WI38 (cell line): ENCODE data around the gene KCNJ12.

Source experiments
- H3K4me3 ChIP-seq: 2 replicates; pipeline ENCODE4 v1.5.1; 2011; ENCODE audit warnings: low read depth, mild to moderate bottlenecking, control low read depth, low read length
- TF ChIP-seq, protein P1 (sequence below): IDR thresholded peaks from 2 replicates; pipeline ENCODE4 v1.5.1; 2012; ENCODE audit warnings: low read depth, mild to moderate bottlenecking, control low read depth, low read length

KCNJ12 gene

DNA sequence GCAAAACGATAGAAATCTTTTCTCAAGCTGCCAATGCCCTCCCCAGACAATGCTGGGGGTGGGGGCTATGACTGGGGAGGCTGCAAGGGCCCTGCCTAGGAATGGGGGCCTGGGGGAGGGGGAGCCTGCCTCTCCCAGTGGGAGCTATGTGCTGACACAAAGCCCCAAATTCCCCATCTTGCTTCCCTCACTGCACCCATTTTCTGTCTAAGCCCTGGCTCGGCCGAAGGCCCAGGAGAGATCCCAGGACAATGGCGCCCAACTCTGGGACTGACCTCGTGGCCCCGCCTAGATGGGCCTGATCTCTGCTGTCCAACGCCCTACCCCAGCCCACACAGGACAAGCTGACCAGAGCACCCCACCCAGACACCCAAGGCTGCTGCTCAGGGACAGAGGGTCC is 11.1 kb upstream of the KCNJ12 start:
- no peak overlapping the region for H3K4me3 ChIP-seq
- TF ChIP-seq, protein P1, sequence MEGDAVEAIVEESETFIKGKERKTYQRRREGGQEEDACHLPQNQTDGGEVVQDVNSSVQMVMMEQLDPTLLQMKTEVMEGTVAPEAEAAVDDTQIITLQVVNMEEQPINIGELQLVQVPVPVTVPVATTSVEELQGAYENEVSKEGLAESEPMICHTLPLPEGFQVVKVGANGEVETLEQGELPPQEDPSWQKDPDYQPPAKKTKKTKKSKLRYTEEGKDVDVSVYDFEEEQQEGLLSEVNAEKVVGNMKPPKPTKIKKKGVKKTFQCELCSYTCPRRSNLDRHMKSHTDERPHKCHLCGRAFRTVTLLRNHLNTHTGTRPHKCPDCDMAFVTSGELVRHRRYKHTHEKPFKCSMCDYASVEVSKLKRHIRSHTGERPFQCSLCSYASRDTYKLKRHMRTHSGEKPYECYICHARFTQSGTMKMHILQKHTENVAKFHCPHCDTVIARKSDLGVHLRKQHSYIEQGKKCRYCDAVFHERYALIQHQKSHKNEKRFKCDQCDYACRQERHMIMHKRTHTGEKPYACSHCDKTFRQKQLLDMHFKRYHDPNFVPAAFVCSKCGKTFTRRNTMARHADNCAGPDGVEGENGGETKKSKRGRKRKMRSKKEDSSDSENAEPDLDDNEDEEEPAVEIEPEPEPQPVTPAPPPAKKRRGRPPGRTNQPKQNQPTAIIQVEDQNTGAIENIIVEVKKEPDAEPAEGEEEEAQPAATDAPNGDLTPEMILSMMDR, result no peak

DNA sequence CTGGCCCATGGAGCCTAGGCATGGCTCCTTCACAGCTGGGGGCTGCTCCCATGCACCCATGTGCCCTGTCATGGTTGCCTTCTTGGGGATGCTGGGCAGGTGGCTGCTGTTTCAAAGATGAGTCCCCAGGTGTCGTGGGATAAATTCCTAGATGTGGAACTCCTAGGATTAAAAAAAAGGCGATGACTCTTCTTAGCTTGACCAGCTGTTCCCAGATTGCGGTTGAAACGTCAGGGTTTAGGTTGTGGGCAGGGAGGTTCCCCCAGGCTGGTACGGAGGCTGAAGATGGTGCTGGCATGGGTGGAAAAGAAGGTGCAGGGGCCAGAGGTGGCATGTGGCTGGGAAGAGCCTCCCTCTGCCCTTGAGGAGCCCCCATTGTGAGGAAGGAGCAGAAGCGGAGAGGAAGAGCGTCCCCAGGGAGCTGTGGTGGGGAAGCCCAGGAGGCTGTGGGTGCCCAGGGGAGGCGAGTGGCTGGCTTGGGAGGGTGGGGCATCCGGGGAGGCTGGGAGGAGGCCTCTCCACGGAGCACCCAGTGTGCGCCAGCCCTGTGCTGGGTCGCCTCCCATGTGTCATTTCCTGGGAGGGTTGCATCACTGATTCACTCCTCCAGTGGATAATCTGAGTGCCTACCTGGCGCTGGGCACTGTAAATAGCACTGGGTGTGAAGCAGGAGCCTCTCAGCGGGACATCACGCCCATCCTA is 7.5 kb upstream of the KCNJ12 start:
- TF ChIP-seq, protein P1, result no peak
- H3K4me3 ChIP-seq, result no peak overlapping the region

DNA sequence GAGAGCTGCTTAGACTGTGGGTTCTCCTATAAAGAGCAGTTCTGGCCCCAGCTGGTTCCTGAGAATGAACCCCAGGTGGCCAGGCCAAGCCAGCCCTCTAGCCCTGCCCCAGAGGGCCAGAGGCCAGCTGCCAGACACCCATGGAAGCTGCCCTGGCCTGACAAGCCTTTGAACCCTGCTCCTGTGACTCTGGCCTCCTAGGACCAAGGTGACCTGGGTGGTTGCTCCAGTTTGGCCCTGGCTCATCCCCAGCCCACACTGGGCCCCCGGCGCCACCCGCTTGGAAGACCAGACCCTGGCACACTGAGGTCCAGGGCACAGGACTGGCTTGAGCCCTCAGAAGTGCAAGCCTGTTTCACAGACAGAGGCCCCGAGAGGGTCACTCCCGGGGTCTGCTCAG is 6.8 kb upstream of the KCNJ12 start:
- no peak overlapping the region for H3K4me3 ChIP-seq
- TF ChIP-seq, protein P1, result no peak

DNA sequence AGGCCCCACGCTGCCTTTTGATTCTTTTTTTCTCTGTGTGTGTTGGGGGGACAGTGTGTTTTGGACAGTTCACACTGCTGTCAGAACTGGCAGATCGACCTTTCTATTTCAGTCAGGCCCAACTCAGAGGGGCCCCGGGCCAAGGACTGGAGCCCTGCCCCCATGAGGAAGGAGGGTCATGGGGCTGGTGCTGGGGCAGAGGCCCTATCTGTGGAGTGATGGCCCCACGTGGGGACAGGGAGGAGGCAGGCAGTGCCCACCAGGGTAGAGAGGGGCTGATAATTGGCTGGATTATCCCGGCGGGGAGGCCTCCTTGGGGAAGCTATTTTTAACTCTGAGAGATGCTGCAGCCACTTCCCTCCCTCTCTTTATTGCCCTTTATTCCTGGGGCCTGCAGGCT is 5.7 kb upstream of the KCNJ12 start:
- no peak overlapping the region for H3K4me3 ChIP-seq
- TF ChIP-seq, protein P1, result no peak

DNA sequence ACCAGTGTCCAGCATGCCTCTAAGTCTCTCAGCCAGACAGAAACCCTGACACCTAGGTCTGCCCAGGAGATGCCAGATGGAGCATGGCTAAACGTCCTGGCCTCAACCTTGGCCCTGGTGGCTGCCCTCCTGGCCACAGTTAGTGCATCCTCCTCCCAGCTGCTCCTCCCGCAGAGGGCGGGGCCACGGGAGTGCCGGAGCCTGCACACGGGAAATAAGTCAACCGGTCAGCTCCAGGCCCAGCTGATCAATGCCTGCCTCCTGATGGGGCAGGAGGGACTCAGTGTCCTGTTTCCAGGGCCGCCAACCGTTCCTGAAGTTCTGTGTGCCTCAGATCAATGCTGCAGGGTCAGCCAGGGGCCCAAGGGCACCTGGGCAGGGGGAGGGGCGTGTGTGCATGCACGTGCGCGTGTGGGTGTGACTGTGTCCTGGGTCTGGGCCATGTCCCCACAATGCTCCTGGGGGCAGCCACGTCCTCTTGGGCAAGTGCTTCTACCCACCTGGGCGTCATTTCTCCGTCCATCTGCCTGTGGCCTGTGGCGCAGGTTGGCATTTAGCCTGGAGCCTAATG is 4.6 kb upstream of the KCNJ12 start:
- no peak overlapping the region for H3K4me3 ChIP-seq
- TF ChIP-seq, protein P1, result no peak

DNA sequence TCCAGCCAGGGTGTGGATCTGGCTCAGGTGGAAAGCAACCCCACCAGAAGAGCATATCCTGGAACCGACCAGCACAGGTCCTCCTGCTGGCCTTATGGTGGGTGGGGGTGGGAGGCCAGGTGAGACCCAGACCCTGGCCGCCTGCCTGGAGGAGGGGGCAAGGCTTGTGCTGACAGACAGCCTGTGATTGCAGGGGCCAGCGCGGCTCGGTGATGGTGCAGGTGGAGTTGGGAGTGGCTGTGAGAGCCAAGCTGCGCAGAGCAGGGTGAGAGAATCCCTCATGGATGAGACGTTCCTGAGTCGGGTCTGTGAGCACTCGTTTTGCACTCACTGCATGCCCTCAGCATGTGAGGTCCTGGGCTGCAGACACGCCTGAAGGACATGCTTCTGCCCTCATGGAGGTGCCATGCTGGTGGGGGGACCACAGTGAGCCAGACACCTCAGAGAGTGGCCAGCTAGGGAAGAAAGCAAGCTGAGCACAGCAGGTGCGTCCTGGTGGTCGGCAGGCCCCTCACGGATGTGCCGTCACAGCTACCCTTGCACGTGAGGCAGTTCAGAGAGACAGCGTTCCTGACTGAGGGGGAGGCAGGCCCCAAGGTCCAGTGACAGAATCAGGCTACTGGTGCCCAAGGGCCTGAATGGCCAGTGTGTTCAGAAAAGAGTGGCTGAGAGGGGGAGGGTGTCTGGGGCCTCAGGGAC is 3.8 kb upstream of the KCNJ12 start:
- no peak overlapping the region for H3K4me3 ChIP-seq
- TF ChIP-seq, protein P1, result no peak

DNA sequence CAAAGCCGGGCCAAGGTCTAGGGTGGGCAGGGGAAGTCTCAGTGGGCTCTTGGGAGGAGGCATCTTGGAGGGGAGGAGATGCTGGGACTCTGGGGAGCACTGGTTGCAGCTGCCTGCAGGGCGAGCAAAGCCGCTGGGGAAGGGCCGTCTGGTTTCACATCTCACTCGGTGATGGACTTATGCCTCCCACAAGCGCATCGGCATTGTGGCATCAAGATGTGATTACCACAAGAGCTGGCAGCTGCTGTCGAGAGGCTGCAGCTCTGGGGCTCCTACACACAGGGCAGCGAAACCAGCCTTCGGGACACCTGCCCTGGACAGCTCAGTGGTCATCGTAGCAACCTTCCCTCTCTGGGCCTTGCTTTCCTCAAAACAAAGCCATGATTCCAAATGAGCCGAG is 3.1 kb upstream of the KCNJ12 start:
- TF ChIP-seq, protein P1, result no peak

More for the DNA sequence above, 3.1 kb upstream of the KCNJ12 start:
- H3K4me3 ChIP-seq, result no peak overlapping the region
